Neuron (in vitro differentiated cells): ENCODE measurements around the gene STYXL1.
"Not testable (repeated sequence)": the region's sequence is repeated elsewhere in the genome, so short reads cannot be mapped to it uniquely, and the experiment has no call there.

Source experiments
- H2AFZ ChIP-seq: one replicate; pipeline ENCODE4 v1.6.1; 2013; ENCODE audit warnings: low read depth, mild to moderate bottlenecking, inconsistent platforms, low read length, moderate library complexity
- H3K27me3 ChIP-seq: one replicate; pipeline ENCODE4 v1.6.1; 2013; ENCODE audit warnings: low read length; ENCODE audit not compliant: insufficient read depth
- H3K36me3 ChIP-seq: one replicate; pipeline ENCODE4 v1.6.1; 2013; ENCODE audit warnings: low read length; ENCODE audit not compliant: insufficient read depth
- H3K4me1 ChIP-seq: one replicate; pipeline ENCODE4 v1.6.1; 2013; ENCODE audit warnings: low read length; ENCODE audit not compliant: insufficient read depth
- H3K4me3 ChIP-seq: 2 replicates; pipeline ENCODE4 v1.5.1; 2013; ENCODE audit warnings: mild to moderate bottlenecking, low read length, moderate library complexity
- H3K9me3 ChIP-seq: one replicate; pipeline ENCODE4 v1.6.1; 2013; ENCODE audit warnings: low read length

STYXL1 gene

DNA sequence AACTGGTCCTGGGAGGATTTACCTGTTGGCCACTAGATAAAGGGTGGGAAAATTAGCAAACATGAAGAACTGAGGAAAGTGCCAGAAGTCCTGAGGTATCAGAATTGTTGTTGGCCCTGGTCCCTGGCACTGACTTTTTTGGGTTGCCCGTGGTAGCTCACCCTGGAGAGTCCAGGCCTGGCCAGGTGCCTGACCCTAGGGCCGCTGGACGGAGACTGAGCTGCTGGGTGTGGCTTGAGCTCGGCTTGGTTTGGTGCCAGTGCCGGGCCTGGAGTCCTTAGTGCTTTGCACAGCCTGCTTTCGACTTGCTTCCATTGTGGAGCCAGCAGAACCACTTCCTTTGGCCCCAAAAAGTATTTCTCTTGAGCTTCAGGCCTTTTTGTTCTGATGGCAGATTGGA is 13.0 kb upstream of the STYXL1 start:
- no peaks in the 10 kb centered on the region for H3K27me3 ChIP-seq
- H2AFZ ChIP-seq, result no peak overlapping the region
- H3K9me3 ChIP-seq, result no peaks in the 10 kb centered on the region
- H3K4me3 ChIP-seq, result no peak overlapping the region
- no peaks in the 10 kb centered on the region for H3K4me1 ChIP-seq
- H3K36me3 ChIP-seq, result peaks cover 84% of the 10 kb centered on the region

DNA sequence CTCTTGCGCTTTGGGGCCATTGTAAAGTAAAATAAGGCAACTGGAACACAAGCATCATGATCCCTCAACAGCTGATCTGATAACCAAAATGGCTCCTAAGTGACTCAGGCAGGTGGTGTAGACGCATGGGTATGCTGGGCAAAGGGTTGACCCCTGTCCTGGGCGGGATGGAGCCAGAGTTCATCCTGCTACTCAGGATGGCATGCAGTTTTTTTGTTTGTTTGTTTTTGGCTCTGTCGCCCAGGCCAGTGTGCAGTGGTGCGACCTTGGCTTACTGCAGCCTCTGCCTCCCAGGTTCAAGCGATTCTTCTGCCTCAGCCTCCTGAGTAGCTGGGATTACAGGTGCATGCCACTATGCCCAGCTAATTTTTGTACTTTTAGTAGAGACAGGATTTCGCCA is 10.9 kb upstream of the STYXL1 start:
- not testable (repeated sequence) for H3K27me3 ChIP-seq, H3K4me1 ChIP-seq, H3K9me3 ChIP-seq, H3K4me3 ChIP-seq, H2AFZ ChIP-seq
- peaks cover 82% of the 10 kb centered on the region for H3K36me3 ChIP-seq

DNA sequence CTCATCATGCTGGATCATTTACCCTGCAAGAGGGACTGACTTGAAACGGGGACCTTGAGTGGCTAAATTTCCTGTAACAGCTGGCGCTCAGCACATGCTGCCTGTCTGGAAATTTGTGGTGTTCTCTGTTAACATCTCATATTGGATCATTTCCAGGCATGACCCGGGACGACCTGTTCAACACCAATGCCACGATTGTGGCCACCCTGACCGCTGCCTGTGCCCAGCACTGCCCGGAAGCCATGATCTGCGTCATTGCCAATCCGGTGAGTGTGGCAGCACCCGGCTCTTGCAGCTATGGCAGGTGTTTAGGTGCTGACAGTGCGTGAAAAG is 10.0 kb upstream of the STYXL1 start:
- Histone ChIP-seq H3K9me3 (no peaks in the 10 kb centered on the region), H3K4me3 (no peak overlapping the region), H2AFZ (no peak overlapping the region), H3K36me3 (peaks cover 79% of the 10 kb centered on the region), H3K4me1 (no peaks in the 10 kb centered on the region), H3K27me3 (no peaks in the 10 kb centered on the region)

DNA sequence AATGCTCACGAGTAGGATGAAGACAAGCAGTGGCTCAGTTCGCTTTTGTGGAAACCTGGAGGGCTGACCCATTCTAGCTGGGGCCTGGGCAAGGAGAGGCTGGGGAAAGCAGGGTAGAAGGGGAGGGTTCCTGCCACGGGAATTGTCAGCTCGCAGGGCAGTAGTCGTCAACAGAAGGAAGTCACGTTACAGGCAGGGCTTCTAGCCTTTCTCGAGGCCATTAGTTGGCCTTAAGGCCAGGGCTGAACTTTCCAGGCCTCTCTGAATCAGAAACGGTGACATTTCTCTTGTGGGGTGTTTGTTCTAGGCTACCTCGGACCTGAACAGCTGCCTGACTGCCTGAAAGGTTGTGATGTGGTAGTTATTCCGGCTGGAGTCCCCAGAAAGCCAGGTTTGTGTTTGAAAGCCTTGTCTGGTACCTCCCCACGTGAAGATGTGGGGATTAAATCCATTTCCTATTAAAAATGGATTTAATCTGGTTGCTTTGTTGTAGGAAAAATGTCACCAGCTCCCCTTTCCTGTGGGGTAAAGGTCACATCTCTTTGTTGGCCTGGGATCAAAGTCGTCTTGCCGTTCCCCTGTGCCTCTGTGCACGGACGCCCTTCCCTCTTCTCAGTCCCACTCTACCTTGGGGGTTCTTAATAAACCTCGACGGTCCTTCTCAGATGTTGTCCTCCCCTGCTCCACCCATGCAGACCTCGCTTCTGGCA is 9.5 kb upstream of the STYXL1 start:
- Histone ChIP-seq H3K36me3 (peaks cover 76% of the 10 kb centered on the region), H3K4me3 (no peak overlapping the region)

DNA sequence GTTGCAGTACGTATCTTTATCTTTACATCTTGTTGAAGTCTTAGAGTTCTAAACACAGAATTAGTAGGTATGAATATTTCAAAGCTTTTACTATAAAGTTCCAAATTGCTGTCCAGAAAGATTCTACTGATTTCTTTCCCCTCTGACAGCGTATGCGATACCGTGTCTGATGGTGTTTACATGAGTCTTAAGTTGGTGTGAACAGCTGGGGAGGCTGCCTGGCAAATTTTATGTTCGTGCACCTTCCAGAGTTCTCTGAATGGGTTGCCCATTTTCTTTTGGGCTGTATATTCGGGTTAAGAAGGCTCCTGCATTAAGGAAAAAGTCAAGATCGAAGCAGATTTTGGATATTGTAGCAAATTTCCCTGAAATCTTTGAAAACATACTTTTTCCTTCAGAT is 8.4 kb upstream of the STYXL1 start:
- Histone ChIP-seq H3K27me3 (no peaks in the 10 kb centered on the region), H3K36me3 (peaks cover 71% of the 10 kb centered on the region), H3K4me3 (no peak overlapping the region), H3K4me1 (no peaks in the 10 kb centered on the region), H3K9me3 (no peaks in the 10 kb centered on the region), H2AFZ (no peak overlapping the region)

More for the DNA sequence above, 9.5 kb upstream of the STYXL1 start:
- no peaks in the 10 kb centered on the region for H3K9me3 ChIP-seq
- no peak overlapping the region for H2AFZ ChIP-seq
- H3K27me3 ChIP-seq, result no peaks in the 10 kb centered on the region
- no peaks in the 10 kb centered on the region for H3K4me1 ChIP-seq

DNA sequence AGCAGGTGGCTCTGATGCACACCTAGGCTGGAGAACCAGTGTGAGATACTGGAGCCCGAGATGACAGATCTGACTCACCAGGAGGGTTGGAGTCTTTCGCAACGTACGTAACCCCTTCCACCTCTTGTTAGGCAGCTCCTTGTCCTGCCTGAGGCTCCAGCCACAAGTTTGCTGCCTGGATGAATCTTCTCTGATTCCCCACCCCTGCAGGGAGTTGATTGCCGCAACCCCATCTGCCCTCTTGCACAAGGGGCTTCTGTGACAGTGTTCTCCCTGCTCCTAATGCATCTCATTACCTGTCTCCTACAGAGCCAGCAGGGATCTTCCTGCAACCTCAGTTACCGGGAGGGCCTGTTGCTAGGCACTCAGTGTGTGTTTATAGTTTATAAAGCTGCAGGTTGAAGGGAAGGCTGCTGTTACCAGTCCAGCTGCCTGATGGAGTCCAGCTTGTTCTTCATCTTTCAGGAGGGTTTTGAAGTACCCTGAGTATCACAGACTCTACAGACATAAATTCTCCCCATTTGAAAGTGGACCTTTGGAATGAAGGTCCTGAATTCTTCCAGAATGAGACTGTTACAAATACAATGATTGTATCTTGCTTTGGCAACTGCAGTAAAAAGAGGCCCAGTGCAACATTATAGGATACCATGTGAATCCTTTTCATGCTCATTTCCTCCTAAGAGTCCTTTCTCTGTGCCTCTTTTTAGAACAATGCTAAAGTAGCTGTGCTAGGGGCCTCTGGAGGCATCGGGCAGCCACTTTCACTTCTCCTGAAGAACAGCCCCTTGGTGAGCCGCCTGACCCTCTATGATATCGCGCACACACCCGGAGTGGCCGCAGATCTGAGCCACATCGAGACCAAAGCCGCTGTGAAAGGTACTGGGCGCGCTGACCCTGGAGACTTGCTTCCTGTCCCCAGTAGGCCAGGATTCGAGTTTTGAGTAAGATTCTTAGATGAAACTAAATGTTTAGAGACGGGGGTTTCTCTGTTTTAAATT is 6.6 kb upstream of the STYXL1 start:
- Histone ChIP-seq H3K4me3 (no peak overlapping the region), H3K36me3 (peaks cover 58% of the 10 kb centered on the region), H3K4me1 (peaks cover under 1% of the 10 kb centered on the region), H3K9me3 (no peaks in the 10 kb centered on the region), H2AFZ (no peak overlapping the region), H3K27me3 (no peaks in the 10 kb centered on the region)

DNA sequence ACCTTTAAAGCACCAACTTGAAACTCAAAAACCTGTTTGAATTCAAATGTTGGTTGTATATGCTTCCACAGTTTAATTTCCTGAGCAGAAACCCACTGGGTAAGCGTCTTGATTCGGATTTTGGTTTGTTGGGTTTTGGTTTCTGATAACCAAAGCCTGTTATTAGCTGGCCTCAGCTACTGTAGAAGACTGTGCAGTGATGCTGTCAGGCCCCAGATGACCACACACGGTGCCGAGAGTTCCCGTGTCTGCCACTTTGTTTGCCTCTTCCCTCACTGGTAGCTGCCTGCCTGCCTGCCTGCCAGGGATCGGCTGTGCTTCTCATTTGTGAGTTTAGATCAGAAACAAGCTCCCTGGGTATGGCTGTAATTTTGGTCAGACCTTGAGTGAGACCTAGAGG is 5.7 kb upstream of the STYXL1 start:
- Histone ChIP-seq H3K4me1 (peaks cover 10% of the 10 kb centered on the region), H3K27me3 (no peaks in the 10 kb centered on the region), H2AFZ (no peak overlapping the region), H3K9me3 (no peaks in the 10 kb centered on the region), H3K36me3 (peaks cover 49% of the 10 kb centered on the region), H3K4me3 (no peak overlapping the region)

DNA sequence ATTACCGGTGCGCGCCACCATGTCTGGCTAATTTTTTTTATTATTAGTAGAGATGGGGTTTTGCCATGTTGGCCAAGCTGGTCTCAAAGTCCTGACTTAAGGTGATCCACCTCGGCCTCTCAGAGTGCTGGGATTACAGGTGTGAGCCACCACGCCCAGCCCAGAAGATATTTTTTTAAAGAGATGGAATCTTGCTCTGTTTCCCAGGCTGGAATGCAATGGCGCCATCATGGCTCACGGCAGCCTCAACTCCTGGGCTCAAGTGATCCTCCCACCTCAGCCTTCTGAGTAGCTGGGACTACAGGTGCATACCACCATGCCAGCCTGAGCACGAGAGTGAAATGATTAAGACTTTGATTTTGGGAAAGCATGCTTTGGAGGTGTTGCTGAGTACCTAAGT is 4.9 kb upstream of the STYXL1 start:
- Histone ChIP-seq H3K36me3 (peaks cover 41% of the 10 kb centered on the region), H3K4me1 (peaks cover 11% of the 10 kb centered on the region)
- not testable (repeated sequence) for H2AFZ ChIP-seq, H3K4me3 ChIP-seq, H3K9me3 ChIP-seq, H3K27me3 ChIP-seq

DNA sequence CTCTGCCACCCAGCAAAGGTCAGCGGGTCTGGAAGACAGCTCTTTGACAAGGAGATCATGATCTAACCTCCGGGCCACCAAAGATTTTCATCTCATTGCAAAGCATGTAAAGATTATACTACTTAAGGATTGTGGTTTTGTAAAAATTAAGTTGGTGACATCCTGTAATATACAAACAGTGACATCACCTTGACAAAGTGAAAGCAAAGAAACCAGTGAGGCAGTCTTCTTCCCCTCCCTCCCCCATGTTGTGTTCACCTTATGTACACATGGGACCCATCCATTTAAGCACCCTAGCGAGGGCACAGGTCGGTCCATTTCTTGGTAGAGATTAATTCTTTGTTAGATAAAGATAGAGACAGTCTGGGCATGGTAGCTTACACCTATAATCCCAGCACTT is 4.0 kb upstream of the STYXL1 start:
- peaks cover 13% of the 10 kb centered on the region for H3K4me1 ChIP-seq
- peaks cover 33% of the 10 kb centered on the region for H3K36me3 ChIP-seq
- no peak overlapping the region for H2AFZ ChIP-seq
- no peaks in the 10 kb centered on the region for H3K27me3 ChIP-seq
- H3K9me3 ChIP-seq, result no peaks in the 10 kb centered on the region
- no peak overlapping the region for H3K4me3 ChIP-seq

DNA sequence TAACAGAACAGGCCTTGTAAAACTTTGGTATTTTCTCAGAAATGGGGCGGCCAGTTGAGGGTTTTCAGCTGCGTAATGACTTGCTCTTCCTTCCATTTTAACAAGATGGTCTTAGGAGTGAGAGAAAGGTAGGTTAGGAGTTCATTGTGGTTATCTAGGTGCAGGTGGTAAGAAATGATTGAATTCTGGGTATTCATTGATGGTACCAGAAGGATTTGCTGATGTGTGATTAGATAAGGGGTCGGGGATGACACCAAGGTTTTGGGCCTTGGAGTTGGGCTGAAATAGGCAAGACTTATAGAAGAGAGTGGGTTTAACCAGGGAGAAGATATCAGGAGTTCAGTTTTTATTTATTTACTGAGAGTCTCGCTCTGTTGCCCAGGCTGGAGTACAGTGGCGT is 2.7 kb upstream of the STYXL1 start:
- Histone ChIP-seq H3K4me3 (no peak overlapping the region), H2AFZ (no peak overlapping the region), H3K36me3 (peaks cover 33% of the 10 kb centered on the region), H3K9me3 (no peaks in the 10 kb centered on the region), H3K4me1 (peaks cover 16% of the 10 kb centered on the region), H3K27me3 (no peaks in the 10 kb centered on the region)

DNA sequence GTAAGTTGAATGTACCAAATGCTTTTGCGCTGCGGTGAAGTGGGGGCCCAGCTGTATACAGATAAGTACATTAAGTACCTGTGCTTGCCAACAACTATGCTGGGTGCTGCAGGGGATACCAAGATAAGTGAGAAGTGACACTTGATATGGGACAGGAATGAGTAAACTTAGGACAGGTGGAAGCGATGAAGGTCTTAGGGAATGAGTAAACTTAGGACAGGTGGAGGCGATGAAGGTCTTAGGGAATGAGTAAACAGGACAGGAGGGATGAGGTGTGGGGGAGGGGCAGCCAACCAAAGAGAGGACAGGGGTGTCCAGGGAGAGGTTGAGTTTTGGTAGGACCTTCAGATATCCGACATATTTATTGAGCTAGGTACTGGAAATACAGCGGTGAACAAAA is 1.5 kb upstream of the STYXL1 start:
- Histone ChIP-seq H3K36me3 (peaks cover 27% of the 10 kb centered on the region), H3K9me3 (no peaks in the 10 kb centered on the region)

DNA sequence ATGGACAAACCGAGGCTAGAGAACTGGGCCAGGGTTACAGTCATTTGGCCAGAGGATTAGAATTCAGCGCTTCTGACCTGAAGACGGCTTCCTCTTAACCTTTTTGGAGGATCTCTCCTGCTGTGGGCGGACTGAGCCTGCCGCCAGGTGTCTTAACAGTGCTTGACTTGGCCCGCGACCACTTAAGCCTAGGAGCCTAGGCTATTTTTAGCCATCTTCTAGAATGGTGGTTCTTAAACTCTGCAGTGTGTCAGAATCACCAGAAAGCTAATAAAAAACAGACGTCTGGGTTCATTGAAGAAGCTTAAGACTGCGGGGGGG is 828 bp upstream of the STYXL1 start:
- Histone ChIP-seq H3K4me3 (peak overlapping the region; percentile 69), H3K9me3 (no peaks in the 10 kb centered on the region), H3K36me3 (peaks cover 21% of the 10 kb centered on the region), H3K4me1 (peaks cover 16% of the 10 kb centered on the region), H2AFZ (no peak overlapping the region), H3K27me3 (no peaks in the 10 kb centered on the region)

More for the DNA sequence above, 1.5 kb upstream of the STYXL1 start:
- Histone ChIP-seq H2AFZ (no peak overlapping the region), H3K4me1 (peaks cover 16% of the 10 kb centered on the region), H3K27me3 (no peaks in the 10 kb centered on the region), H3K4me3 (peak overlapping the region; percentile 69)

DNA sequence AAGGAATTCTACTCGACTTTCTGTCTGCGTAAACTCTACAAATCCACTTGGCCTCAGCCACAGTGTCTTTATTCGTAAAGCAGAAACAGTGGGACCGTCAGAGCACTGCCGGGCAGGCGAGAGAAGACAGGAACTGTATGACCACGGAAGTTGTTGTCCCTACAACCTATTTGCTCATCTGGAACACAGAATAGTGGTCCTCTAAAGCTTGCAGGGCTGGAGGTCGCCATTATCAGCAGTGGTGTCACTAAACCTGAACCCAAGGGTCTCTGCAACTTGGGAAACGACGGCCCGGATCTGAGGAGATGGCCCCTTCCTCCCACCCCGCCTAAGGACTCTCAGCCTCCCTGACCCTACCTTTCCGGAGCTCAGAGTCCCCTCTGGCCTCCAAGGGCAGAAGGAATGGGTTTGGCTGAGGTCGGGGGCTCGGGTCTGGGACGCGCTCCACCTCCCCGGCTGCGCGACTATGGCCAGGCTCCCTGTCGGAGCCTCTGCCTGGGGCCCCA is 442 bp downstream of the STYXL1 start:
- Histone ChIP-seq H3K9me3 (no peaks in the 10 kb centered on the region), H3K4me3 (peak overlapping the region; percentile 69), H3K4me1 (peaks cover 16% of the 10 kb centered on the region), H3K27me3 (no peaks in the 10 kb centered on the region), H3K36me3 (peaks cover 16% of the 10 kb centered on the region), H2AFZ (peak overlapping the region; percentile 62)
